SK-N-SH treated with all-trans-retinoic acid at 6 μM for 48 hours (cell line): ENCODE results near the gene GTF3C4.

Experiments
- ATAC-seq: fragments of 200-7000 bp; cut with Tn5 transposase; 3 replicates; pipeline ENCODE4 v1.9.1; 2020; ENCODE audit warnings: mild to moderate bottlenecking, moderate library complexity
- BACH2 ChIP-seq: fragments of 250-450 bp; sonication (Bioruptor Pico); IDR thresholded peaks from 2 replicates; pipeline ENCODE4 v1.9.0; 2021; ENCODE audit warnings: mild to moderate bottlenecking, borderline replicate concordance
- CSDC2 ChIP-seq: fragments of 250-450 bp; sonication (Bioruptor Pico); IDR thresholded peaks from 2 replicates; pipeline ENCODE4 v1.5.0; 2020; ENCODE audit warnings: mild to moderate bottlenecking, moderate library complexity
- ESRRG ChIP-seq: fragments of 250-450 bp; sonication (Bioruptor Pico); IDR thresholded peaks from 2 replicates; pipeline ENCODE4 v1.6.1; 2021; ENCODE audit warnings: mild to moderate bottlenecking
- ISL1 ChIP-seq: fragments of 250-450 bp; sonication (Bioruptor Pico); IDR thresholded peaks from 2 replicates; pipeline ENCODE4 v2.1.2; 2022; ENCODE audit warnings: mild to moderate bottlenecking, moderate library complexity
- OSR1 ChIP-seq: fragments of 250-450 bp; sonication (Bioruptor Pico); IDR thresholded peaks from 2 replicates; pipeline ENCODE4 v1.8.0; 2022; ENCODE audit warnings: moderate library complexity, mild to moderate bottlenecking, inconsistent platforms
- RARB ChIP-seq: fragments of 250-450 bp; sonication (Bioruptor Pico); IDR thresholded peaks from 2 replicates; pipeline ENCODE4 v1.8.0; 2021; ENCODE audit warnings: mild to moderate bottlenecking, moderate library complexity
- SNAI2 ChIP-seq: fragments of 250-450 bp; sonication (Bioruptor Pico); IDR thresholded peaks from 2 replicates; pipeline ENCODE4 v1.5.0; 2020; ENCODE audit warnings: mild to moderate bottlenecking, moderate library complexity
- TCF4 ChIP-seq: fragments of 250-450 bp; sonication (Bioruptor Pico); IDR thresholded peaks from 2 replicates; pipeline ENCODE4 v1.8.0; 2021; ENCODE audit warnings: mild to moderate bottlenecking, moderate library complexity, borderline replicate concordance
- ZFP3 ChIP-seq: fragments of 250-450 bp; sonication (Bioruptor Pico); IDR thresholded peaks from 2 replicates; pipeline ENCODE4 v1.5.0; 2020; ENCODE audit warnings: mild to moderate bottlenecking, moderate library complexity
- ZFP30 ChIP-seq: fragments of 450-650 bp; formaldehyde crosslinking; IDR thresholded peaks from 2 replicates; pipeline ENCODE4 v1.5.0; 2022; ENCODE audit warnings: mild to moderate bottlenecking, moderate library complexity
- ZNF565 ChIP-seq: fragments of 450-650 bp; formaldehyde crosslinking; conservative IDR thresholded peaks from 2 replicates; pipeline ENCODE4 v1.5.0; 2020; ENCODE audit warnings: low read depth, mild to moderate bottlenecking, moderate library complexity
- ZNF70 ChIP-seq: fragments of 450-650 bp; formaldehyde crosslinking; IDR thresholded peaks from 2 replicates; pipeline ENCODE4 v1.5.0; 2020; ENCODE audit warnings: mild to moderate bottlenecking, moderate library complexity
- ZNF8 ChIP-seq: fragments of 450-650 bp; formaldehyde crosslinking; IDR thresholded peaks from 2 replicates; pipeline ENCODE4 v1.5.0; 2020; ENCODE audit warnings: mild to moderate bottlenecking, moderate library complexity
- TF ChIP-seq, protein P1 (sequence below): fragments of 250-450 bp; sonication (Bioruptor Pico); IDR thresholded peaks from 2 replicates; pipeline ENCODE4 v1.5.1; 2020; ENCODE audit warnings: low read depth, mild to moderate bottlenecking, moderate library complexity
- TF ChIP-seq, protein P2 (sequence below): fragments of 250-450 bp; sonication (Bioruptor Pico); IDR thresholded peaks from 2 replicates; pipeline ENCODE4 v1.5.1; 2021; ENCODE audit warnings: mild to moderate bottlenecking, moderate library complexity
- TF ChIP-seq, protein P3 (sequence below): fragments of 250-450 bp; sonication (Bioruptor Pico); IDR thresholded peaks from 2 replicates; pipeline ENCODE4 v1.8.0; 2020; ENCODE audit warnings: mild to moderate bottlenecking, moderate library complexity, borderline replicate concordance
- TF ChIP-seq, protein P4 (sequence below): fragments of 250-450 bp; sonication (Bioruptor Pico); IDR thresholded peaks from 2 replicates; pipeline ENCODE4 v1.5.0; 2020; ENCODE audit warnings: mild to moderate bottlenecking, moderate library complexity
- TF ChIP-seq, protein P5 (sequence below): fragments of 250-450 bp; sonication (Bioruptor Pico); IDR thresholded peaks from 2 replicates; pipeline ENCODE4 v1.8.0; 2021; ENCODE audit warnings: low read depth, mild to moderate bottlenecking, moderate library complexity, borderline replicate concordance

The GTF3C4 gene

DNA sequence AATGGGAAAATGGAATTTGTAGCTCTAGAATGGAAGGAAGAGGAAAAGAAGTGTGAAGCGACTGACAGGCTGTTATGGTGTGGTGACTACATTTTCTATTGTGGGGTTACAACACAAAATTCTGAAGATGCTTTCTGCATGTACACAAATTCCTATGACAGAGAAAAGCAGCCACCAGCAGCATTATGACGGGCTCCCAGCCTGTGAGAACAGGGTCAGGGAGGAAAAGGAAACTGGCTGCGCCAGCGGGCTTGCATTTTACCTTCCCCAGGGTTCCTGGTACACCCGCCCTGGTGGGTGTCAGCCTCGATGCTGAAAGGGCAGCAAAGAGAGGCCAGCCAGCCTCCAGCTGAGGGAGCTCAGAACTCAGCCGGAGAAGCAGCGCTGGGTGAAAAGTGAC, 41.5 kb upstream of the GTF3C4 start:
- TF ChIP-seq, protein P1, sequence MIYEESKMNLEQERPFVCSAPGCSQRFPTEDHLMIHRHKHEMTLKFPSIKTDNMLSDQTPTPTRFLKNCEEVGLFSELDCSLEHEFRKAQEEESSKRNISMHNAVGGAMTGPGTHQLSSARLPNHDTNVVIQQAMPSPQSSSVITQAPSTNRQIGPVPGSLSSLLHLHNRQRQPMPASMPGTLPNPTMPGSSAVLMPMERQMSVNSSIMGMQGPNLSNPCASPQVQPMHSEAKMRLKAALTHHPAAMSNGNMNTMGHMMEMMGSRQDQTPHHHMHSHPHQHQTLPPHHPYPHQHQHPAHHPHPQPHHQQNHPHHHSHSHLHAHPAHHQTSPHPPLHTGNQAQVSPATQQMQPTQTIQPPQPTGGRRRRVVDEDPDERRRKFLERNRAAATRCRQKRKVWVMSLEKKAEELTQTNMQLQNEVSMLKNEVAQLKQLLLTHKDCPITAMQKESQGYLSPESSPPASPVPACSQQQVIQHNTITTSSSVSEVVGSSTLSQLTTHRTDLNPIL = no peak
- TF ChIP-seq ZNF70 (CRISPR knock-in tag) = no peak
- no peak for TF ChIP-seq SNAI2 (CRISPR knock-in tag)
- no peak for TF ChIP-seq TCF4 (CRISPR knock-in tag)
- TF ChIP-seq, all 23 proteins: peak for 0
- no peak for ATAC-seq

DNA sequence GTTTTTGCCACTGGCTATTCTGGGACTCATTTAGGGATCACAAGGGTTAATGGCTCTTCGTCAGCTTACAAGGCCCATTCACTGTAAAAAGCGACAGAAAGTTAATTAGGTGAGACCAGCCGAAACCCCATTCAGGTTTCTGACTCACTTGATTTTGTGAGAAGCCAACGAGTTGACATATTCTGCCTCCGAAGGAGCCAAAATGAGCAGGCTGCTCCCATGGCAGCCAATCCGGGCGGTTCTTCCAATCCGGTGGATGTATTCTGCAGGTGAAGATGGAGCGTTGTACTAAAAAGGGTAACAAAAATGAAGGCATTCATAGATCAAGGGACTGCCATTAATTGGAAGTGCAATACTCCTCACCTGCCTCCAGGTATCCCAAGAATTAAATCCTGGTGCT, 40.1 kb upstream of the GTF3C4 start:
- no peak for ATAC-seq
- TF ChIP-seq, protein P1 = no peak
- TF ChIP-seq, protein P2, sequence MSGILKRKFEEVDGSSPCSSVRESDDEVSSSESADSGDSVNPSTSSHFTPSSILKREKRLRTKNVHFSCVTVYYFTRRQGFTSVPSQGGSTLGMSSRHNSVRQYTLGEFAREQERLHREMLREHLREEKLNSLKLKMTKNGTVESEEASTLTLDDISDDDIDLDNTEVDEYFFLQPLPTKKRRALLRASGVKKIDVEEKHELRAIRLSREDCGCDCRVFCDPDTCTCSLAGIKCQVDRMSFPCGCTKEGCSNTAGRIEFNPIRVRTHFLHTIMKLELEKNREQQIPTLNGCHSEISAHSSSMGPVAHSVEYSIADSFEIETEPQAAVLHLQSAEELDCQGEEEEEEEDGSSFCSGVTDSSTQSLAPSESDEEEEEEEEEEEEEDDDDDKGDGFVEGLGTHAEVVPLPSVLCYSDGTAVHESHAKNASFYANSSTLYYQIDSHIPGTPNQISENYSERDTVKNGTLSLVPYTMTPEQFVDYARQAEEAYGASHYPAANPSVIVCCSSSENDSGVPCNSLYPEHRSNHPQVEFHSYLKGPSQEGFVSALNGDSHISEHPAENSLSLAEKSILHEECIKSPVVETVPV (CRISPR knock-in tag) = no peak
- TF ChIP-seq CSDC2 (no peak), ESRRG (CRISPR knock-in tag) (no peak), TCF4 (CRISPR knock-in tag) (no peak), ZFP30 (CRISPR knock-in tag) (no peak), ZNF70 (CRISPR knock-in tag) (no peak), RARB (no peak), SNAI2 (CRISPR knock-in tag) (no peak), ZNF565 (CRISPR knock-in tag) (no peak), ISL1 (no peak), OSR1 (CRISPR knock-in tag) (no peak), BACH2 (CRISPR knock-in tag) (no peak), ZFP3 (CRISPR knock-in tag) (no peak)
- TF ChIP-seq, protein P3, sequence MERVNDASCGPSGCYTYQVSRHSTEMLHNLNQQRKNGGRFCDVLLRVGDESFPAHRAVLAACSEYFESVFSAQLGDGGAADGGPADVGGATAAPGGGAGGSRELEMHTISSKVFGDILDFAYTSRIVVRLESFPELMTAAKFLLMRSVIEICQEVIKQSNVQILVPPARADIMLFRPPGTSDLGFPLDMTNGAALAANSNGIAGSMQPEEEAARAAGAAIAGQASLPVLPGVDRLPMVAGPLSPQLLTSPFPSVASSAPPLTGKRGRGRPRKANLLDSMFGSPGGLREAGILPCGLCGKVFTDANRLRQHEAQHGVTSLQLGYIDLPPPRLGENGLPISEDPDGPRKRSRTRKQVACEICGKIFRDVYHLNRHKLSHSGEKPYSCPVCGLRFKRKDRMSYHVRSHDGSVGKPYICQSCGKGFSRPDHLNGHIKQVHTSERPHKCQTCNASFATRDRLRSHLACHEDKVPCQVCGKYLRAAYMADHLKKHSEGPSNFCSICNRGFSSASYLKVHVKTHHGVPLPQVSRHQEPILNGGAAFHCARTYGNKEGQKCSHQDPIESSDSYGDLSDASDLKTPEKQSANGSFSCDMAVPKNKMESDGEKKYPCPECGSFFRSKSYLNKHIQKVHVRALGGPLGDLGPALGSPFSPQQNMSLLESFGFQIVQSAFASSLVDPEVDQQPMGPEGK (CRISPR knock-in tag) = no peak
- TF ChIP-seq, protein P4, sequence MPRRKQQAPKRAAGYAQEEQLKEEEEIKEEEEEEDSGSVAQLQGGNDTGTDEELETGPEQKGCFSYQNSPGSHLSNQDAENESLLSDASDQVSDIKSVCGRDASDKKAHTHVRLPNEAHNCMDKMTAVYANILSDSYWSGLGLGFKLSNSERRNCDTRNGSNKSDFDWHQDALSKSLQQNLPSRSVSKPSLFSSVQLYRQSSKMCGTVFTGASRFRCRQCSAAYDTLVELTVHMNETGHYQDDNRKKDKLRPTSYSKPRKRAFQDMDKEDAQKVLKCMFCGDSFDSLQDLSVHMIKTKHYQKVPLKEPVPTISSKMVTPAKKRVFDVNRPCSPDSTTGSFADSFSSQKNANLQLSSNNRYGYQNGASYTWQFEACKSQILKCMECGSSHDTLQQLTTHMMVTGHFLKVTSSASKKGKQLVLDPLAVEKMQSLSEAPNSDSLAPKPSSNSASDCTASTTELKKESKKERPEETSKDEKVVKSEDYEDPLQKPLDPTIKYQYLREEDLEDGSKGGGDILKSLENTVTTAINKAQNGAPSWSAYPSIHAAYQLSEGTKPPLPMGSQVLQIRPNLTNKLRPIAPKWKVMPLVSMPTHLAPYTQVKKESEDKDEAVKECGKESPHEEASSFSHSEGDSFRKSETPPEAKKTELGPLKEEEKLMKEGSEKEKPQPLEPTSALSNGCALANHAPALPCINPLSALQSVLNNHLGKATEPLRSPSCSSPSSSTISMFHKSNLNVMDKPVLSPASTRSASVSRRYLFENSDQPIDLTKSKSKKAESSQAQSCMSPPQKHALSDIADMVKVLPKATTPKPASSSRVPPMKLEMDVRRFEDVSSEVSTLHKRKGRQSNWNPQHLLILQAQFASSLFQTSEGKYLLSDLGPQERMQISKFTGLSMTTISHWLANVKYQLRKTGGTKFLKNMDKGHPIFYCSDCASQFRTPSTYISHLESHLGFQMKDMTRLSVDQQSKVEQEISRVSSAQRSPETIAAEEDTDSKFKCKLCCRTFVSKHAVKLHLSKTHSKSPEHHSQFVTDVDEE (CRISPR knock-in tag) = no peak
- TF ChIP-seq, protein P5, sequence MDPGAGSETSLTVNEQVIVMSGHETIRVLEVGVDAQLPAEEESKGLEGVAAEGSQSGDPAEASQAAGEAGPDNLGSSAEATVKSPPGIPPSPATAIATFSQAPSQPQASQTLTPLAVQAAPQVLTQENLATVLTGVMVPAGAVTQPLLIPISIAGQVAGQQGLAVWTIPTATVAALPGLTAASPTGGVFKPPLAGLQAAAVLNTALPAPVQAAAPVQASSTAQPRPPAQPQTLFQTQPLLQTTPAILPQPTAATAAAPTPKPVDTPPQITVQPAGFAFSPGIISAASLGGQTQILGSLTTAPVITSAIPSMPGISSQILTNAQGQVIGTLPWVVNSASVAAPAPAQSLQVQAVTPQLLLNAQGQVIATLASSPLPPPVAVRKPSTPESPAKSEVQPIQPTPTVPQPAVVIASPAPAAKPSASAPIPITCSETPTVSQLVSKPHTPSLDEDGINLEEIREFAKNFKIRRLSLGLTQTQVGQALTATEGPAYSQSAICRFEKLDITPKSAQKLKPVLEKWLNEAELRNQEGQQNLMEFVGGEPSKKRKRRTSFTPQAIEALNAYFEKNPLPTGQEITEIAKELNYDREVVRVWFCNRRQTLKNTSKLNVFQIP = no peak

DNA sequence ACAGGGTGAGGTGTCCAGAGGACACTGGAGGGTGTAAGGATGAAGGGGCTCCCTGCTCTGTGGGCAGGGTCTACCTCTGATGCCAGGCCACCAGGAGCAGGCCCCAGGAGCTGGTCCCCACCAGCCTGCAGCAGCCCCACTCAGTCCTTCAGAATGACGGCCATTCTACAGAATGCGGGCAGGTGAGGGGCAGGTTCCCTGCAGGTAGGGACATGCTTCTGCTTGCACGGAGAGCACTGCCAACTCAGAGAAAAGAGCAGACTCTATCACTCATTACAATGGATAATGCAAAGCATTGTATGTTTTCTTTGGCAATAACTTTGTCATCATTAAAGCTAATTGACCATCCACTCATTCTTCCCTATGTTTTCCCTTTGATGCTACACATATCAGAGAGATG, 39.5 kb upstream of the GTF3C4 start:
- no peak for TF ChIP-seq ZNF8 (CRISPR knock-in tag)
- TF ChIP-seq, protein P1 = no peak
- no peak for ATAC-seq
